ENCODE data around the gene ACAA2. TPM values are rescaled to one million over a fixed set of nuclear protein-coding genes. Genes with fewer than 3 reads are reported as not detected.

The ACAA2 gene
- total and polyA plus RNA-seq, 4 donors: 55.6 to 1,315 (median 646) TPM

GRCh38 chr18:49739275-49739674 is 74.1 kb downstream of the ACAA2 start:
- Histone ChIP-seq H3K27me3 (ENCODE audit: control insufficient read depth in 4 of 4, insufficient read depth in 4 of 4, low read length in 3 of 4) (no peaks in the 10 kb centered on the region), H3K9me3 (ENCODE audit: control insufficient read depth in 4 of 4, low read length in 3 of 4) (no peaks in the 10 kb centered on the region), H3K4me1 (ENCODE audit: control insufficient read depth in 4 of 4, insufficient read depth in 4 of 4, low read length in 3 of 4) (no peaks in the 10 kb centered on the region), H3K9ac (ENCODE audit: low read depth in 1 of 2, low read length in 2 of 2) (no peak overlapping the region), H3K4me3 (ENCODE audit: low read depth in 1 of 3, low read length in 3 of 3) (no peak overlapping the region), H3K36me3 (ENCODE audit: control insufficient read depth in 4 of 4, insufficient read depth in 3 of 4, low read depth in 1 of 4, low read length in 3 of 4) (no peaks in the 10 kb centered on the region), H3K27ac (ENCODE audit: low read depth in 1 of 2, low read length in 2 of 2) (no peak overlapping the region)
- DNase-seq (ENCODE audit: low spot score): no peak
- TF ChIP-seq CTCF (IDR thresholded peaks at IDR 0.05; ENCODE audit: low read depth, low read length, missing input control) (no peak), FOXA1 (IDR thresholded peaks at IDR 0.05) (no peak), NR2F2 (IDR thresholded peaks at IDR 0.05) (no peak), YY1 (IDR thresholded peaks at IDR 0.05) (no peak), REST (IDR thresholded peaks at IDR 0.05) (no peak), TAF1 (conservative IDR thresholded peaks at IDR 0.05) (no peak), FOXA2 (IDR thresholded peaks at IDR 0.05) (no peak), EGR1 (IDR thresholded peaks at IDR 0.05; ENCODE audit: low read depth in 2 of 2) (no peak), HNF4G (IDR thresholded peaks at IDR 0.05) (no peak), HNF4A (conservative IDR thresholded peaks at IDR 0.05) (no peak), RXRA (IDR thresholded peaks at IDR 0.05) (no peak), GABPA (IDR thresholded peaks at IDR 0.05 in 1 of 2, conservative IDR thresholded peaks at IDR 0.05 in 1 of 2) (no peak), JUND (IDR thresholded peaks at IDR 0.05) (no peak), SP1 (IDR thresholded peaks at IDR 0.05) (no peak), ZBTB33 (IDR thresholded peaks at IDR 0.05) (no peak)
- 83% methylated on average over 4 of the region's 4 CpGs for WGBS

GRCh38 chr18:49738721-49739120 is 74.6 kb downstream of the ACAA2 start:
- DNase-seq (ENCODE audit: low spot score): no peak
- no peaks in the 10 kb centered on the region for H3K9me3 ChIP-seq (ENCODE audit: control insufficient read depth in 4 of 4, low read length in 3 of 4)
- 97% methylated on average over 4 of the region's 4 CpGs for WGBS
- H3K4me3 ChIP-seq (ENCODE audit: low read depth in 1 of 3, low read length in 3 of 3): no peak overlapping the region
- no peaks in the 10 kb centered on the region for H3K4me1 ChIP-seq (ENCODE audit: control insufficient read depth in 4 of 4, insufficient read depth in 4 of 4, low read length in 3 of 4)
- H3K27ac ChIP-seq (ENCODE audit: low read depth in 1 of 2, low read length in 2 of 2): no peak overlapping the region
- no peak for TF ChIP-seq FOXA2 (IDR thresholded peaks at IDR 0.05)
- no peak for TF ChIP-seq ATF3 (IDR thresholded peaks at IDR 0.05)
- TF ChIP-seq EGR1 (IDR thresholded peaks at IDR 0.05; ENCODE audit: low read depth in 2 of 2): no peak
- TF ChIP-seq ZBTB33 (IDR thresholded peaks at IDR 0.05): no peak
- no peak for TF ChIP-seq HNF4A (conservative IDR thresholded peaks at IDR 0.05)
- no peaks in the 10 kb centered on the region for H3K27me3 ChIP-seq (ENCODE audit: control insufficient read depth in 4 of 4, insufficient read depth in 4 of 4, low read length in 3 of 4)
- H3K9ac ChIP-seq (ENCODE audit: low read depth in 1 of 2, low read length in 2 of 2): no peak overlapping the region
- H3K36me3 ChIP-seq (ENCODE audit: control insufficient read depth in 4 of 4, insufficient read depth in 3 of 4, low read depth in 1 of 4, low read length in 3 of 4): no peaks in the 10 kb centered on the region
